Measurements from ENCODE around the gene GREB1L.

DNA sequence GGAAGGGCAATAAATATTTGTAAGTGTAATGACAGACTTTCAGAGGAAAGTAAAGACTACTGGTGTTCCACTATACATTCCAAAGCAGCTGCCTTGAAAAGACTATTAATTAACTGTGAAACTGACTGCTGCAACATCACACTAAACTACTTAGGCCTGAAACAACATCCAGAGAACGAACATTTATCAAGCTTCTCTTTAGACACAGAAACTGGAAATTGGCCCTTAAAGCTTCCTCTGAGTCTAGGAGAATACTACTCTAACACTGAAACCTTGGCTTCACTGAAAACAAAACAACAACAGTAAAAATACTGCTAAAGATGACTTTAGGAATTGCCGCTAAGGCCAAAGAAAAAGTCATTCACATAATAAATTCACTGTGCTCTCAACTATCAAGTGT is 283.9 kb downstream of the GREB1L start:
- TF ChIP-seq POLR2A (IDR thresholded peaks at IDR 0.05; ENCODE audit: low read length) (no peak), GATA1 (IDR thresholded peaks at IDR 0.05; ENCODE audit: low read depth, low read length) (no peak)

All from erythroblast (primary cell).